HG03196 (cell line): ENCODE data around the gene HYAL2.

Experiments
- ATAC-seq: cut with Tn5 transposase; IDR thresholded peaks from one replicate; pipeline ENCODE4 v1.9.1; 2021; ENCODE audit not compliant: unreplicated experiment

The HYAL2 gene

DNA sequence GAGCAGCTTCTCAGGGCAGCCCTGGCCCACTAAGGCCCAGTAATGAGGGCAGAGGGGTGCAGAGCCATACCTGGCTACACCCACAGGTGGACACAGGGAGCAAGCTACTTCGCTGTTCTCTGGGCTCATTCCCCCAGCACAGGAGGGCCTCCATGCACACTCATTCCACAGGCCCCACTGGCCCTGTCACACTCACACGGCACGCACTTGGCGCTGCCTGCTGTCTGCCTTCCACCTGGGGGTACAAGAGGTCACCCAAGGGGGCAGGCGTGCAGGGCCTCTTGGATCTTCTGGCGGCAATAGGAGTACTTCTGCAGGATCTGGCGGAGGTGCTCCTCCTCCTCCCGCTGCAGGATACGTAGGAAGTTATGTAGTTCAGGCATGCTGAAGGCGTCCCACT is 7.8 kb upstream of the HYAL2 start:
- ATAC-seq: no peak

DNA sequence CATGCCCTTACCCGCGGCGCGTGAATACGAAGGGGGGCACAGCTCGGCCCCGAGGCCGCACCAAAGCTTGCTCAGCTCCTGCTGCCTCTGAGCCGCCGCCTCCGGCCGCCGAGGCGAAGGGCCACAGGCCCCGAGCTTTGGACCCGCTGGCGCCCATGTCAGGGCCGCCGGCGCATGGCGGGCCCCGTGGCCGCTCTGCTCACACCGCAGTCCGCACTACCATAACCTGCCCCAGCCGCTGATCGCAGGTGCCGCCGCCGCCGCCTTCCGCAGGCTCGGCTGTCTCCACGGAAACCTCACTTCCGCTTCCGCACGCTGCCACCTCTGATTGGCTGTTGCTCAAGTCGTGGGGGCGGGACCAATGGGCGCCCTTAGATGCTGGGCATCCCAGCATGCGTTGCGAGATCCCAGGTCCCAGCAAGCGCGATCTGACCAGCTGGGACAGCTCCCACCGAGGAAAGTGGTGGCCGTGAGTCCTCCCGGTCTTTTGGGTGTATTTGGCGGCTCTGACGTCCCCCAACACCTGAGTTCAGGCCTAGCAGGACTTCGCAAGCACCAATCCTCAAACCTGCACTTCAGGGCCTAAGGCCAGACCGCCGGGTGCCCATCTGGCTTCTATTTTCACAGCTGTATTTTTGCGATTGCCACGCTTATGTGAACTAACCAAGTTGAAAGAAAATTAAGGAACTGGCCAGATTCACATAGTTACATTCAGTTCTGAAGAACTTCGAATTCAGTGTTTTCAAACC is 5.6 kb upstream of the HYAL2 start, which contains the start of gene TUSC2:
TSS of gene TUSC2 (minus strand) at position 281 of the 749 bp plus-strand sequence. CDS start at position 157, 124 bp downstream.
- peak; percentile 77 for ATAC-seq

- no peak for ATAC-seq
These were observed 4.6 kb upstream of the HYAL2 start for GRCh38 chr3:50327129-50327528.

GRCh38 chr3:50326182-50326541 is 3.6 kb upstream of the HYAL2 start:
- ATAC-seq: no peak

DNA sequence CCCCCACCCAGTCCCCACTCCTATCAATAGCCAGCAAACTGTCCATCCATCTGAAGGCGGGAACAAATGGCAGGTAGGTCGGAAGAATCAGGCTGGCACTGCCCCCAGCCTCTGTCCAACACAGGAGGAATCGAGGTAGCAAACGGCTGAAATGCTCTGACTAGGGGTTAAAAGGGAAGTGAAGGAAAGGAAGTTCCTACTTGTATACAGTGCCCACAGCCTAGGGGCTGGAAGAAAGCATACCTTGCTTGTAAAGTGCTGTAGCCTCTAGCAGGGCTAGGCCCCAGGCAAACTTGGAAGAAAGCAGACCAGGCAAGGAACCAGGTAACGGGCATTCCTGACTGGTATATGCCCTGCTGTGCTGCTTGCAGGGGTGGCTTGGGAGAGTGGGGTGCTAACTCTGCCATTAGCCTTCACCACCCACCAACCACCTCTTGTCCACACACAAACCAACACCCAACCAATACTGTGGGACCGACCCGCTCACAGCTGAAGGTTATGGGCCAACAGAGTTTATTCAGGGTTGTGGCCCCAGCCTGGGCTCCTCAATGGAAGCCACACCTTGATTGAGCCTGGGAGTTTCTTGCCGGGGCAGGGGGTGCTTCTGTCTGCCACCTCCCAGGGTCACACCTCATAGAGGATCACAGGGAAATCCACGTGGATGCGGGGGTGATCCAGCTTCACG is 3.1 kb upstream of the HYAL2 start:
- ATAC-seq: no peak

GRCh38 chr3:50325113-50325480 is 2.6 kb upstream of the HYAL2 start:
- ATAC-seq: no peak

- ATAC-seq: no peak
These were observed 2.0 kb upstream of the HYAL2 start for GRCh38 chr3:50324351-50325112.

GRCh38 chr3:50323614-50324199 is 1.2 kb upstream of the HYAL2 start:
- ATAC-seq: no peak

- no peak for ATAC-seq
These were observed 601 bp upstream of the HYAL2 start for GRCh38 chr3:50323092-50323600.

DNA sequence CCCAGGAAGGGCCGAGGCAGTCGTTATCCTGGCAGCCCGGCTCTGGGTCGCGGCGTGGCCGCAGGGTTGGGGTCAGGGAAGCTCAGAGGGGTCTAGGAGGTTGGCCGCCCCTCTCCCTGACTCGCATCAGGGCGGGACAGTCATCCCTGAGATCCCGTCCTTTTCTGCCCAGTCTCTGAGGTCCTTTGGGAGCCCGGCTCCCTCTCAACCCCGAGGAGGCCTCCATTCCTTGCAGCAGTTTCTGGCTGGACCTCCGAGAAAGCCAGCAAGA is 495 bp downstream of the HYAL2 start:
- no peak for ATAC-seq

- peak; percentile 72 for ATAC-seq
These were observed 1.0 kb downstream of the HYAL2 start for GRCh38 chr3:50321336-50322114.

GRCh38 chr3:50320853-50321335 is 1.7 kb downstream of the HYAL2 start:
- peak; percentile 40 for ATAC-seq

DNA sequence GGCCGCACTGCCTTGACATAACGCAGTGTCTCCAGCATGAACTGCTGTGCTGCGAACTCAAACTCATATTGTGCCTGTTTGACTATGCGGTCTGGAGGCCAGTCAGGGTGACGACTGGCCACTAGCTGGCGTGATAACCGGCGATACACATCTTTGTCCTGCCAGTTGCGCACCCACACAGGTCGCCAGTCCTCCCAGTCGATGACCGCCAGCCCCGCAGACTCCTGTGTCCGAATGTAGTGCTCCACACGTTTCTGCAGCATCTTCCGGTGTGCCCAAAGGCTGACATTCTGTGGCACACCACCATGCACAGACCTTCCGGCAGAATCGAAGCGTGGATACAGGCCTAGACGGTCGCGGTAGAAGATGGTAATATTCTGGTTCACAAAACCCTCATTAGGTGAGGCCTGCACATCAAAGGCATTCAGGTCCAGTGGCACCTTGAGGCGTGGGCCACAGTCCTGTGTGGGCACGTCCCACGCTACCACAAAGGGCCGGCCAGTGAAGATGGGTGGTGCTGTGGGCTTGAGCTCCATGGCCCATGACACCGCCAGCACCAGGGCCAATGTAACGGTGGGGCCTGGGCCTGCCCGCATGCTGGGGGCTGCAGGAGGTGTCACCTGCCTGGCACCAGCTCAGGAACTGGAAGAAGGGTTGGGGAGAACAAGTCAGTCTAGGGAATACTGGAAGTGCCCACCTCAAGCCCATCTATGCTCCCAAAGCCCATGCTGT is 2.5 kb downstream of the HYAL2 start:
- no peak for ATAC-seq

GRCh38 chr3:50319181-50319893 is 3.2 kb downstream of the HYAL2 start:
- ATAC-seq: no peak

- ATAC-seq: no peak
These were observed 3.9 kb downstream of the HYAL2 start for GRCh38 chr3:50318615-50319014.

DNA sequence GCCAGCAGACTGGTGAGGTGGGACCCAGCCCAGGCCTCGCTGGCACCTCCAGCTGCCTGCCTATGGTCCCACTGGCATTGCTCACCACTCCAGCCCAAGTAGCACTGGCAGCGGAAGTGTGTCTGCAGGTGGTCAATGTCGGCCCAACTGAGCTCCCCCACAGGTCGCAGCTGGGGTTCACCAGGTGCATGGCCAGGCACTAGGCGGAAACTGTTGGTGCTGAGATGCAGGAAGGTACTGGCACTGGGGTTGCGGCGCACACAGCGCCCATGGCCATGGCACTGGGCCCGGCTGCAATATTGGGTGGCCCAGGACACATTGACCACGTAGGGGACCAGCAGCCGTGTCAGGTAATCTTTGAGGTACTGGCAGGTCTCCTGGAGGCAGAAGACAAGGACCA is 4.4 kb downstream of the HYAL2 start:
- ATAC-seq: no peak

DNA sequence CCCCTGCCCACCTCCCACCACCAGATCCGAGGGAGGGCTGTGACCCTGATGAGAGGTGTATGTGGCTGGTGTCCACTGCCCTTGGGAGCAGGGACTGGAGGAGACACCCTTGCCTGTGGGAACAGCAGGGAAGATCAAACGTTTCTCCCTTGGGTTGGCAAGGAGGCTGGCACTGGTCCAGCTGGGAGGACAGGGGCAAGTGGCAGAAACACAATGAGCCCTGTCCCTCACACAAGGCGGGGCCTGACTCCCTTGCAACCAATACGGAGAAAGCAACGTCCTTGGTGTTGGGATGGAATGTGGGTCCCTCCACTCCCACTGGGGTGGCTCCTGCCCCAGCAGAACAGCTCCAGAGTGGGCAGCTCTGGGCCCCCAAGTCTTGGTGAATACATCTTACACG is 5.2 kb downstream of the HYAL2 start:
- ATAC-seq: no peak

- ATAC-seq: no peak
These were observed 5.8 kb downstream of the HYAL2 start for GRCh38 chr3:50316657-50317242.

DNA sequence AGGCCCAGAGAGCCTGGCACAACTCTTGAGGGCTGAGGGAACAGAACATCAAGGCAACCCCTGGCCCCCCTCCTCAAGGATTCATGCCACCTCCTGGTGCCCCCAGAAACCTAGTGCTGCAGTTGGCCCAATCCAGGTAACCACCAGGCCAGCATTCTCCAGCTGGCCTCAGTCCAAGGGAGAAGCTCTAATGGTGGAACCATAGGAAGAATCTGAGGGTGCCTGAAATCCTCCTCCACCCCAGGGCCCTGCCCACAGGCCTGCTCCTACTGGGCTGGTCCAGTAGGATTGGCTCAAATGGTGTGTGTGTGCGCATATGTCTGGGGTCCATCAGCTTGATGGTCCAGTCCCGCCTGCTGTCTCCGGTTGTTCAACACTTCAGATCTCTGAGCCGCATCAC is 7.7 kb downstream of the HYAL2 start:
- no peak for ATAC-seq
